Endodermal cell (in vitro differentiated cells): ENCODE measurements around the gene OR2V2. TPM values are rescaled to one million over a fixed set of nuclear protein-coding genes. Genes with fewer than 3 reads are reported as not detected.

Experiments
- DNase-seq: peaks from one replicate; pipeline ENCODE4 v3.0.0-alpha.2; 2017
- H3K27ac ChIP-seq: 2 replicates; pipeline ENCODE4 v1.5.1; 2013; ENCODE audit warnings: mild to moderate bottlenecking, low read depth, low read length, moderate library complexity
- H3K27me3 ChIP-seq: 2 replicates; pipeline ENCODE4 v1.6.1; 2013; ENCODE audit warnings: mild to moderate bottlenecking, low read length, moderate library complexity; ENCODE audit not compliant: insufficient read depth, control insufficient read depth, poor library complexity, severe bottlenecking
- H3K36me3 ChIP-seq: 2 replicates; pipeline ENCODE4 v1.7.0; 2013; ENCODE audit warnings: mild to moderate bottlenecking, low read length, moderate library complexity; ENCODE audit not compliant: control insufficient read depth, insufficient read depth
- H3K4me1 ChIP-seq: one replicate; pipeline ENCODE4 v1.7.0; 2013; ENCODE audit warnings: low read length; ENCODE audit not compliant: control insufficient read depth, insufficient read depth
- H3K4me3 ChIP-seq: 2 replicates; pipeline ENCODE4 v1.5.1; 2013; ENCODE audit warnings: mild to moderate bottlenecking, low read length, moderate library complexity
- H3K9ac ChIP-seq: 2 replicates; pipeline ENCODE4 v1.6.1; 2013; ENCODE audit warnings: mild to moderate bottlenecking, low read length, moderate library complexity; ENCODE audit not compliant: poor library complexity, severe bottlenecking; ENCODE audit errors: extremely low read depth
- H3K9me3 ChIP-seq: 2 replicates; pipeline ENCODE4 v1.6.1; 2013; ENCODE audit warnings: mild to moderate bottlenecking, low read length, moderate library complexity; ENCODE audit not compliant: control insufficient read depth
- H3K27ac Mint-ChIP-seq: 2 replicates; pipeline ENCODE4 v1.8.0; 2020; ENCODE audit warnings: mixed read lengths
- H3K27me3 Mint-ChIP-seq: 2 replicates; pipeline ENCODE4 v1.8.0; 2021; ENCODE audit warnings: mild to moderate bottlenecking, mixed read lengths; ENCODE audit not compliant: insufficient read depth
- H3K36me3 Mint-ChIP-seq: 2 replicates; pipeline ENCODE4 v1.8.0; 2020; ENCODE audit warnings: low read depth, mixed read lengths
- H3K4me1 Mint-ChIP-seq: 2 replicates; pipeline ENCODE4 v1.8.0; 2020; ENCODE audit warnings: mixed read lengths
- H3K4me3 Mint-ChIP-seq: 2 replicates; pipeline ENCODE4 v1.8.0; 2020; ENCODE audit warnings: mild to moderate bottlenecking, moderate library complexity, mixed read lengths
- H3K9me3 Mint-ChIP-seq: 2 replicates; pipeline ENCODE4 v1.8.0; 2020; ENCODE audit warnings: mild to moderate bottlenecking, mixed read lengths
- WGBS, 2 experiments: methylation state at CpG; one replicate each; pipeline versions ENCODE4 v1.1.5 to v1.1.7; 2013; ENCODE audit warnings: missing lambda C conversion rate in 2 of 2, mixed read lengths in 1 of 2; ENCODE audit not compliant: insufficient coverage in 1 of 2, insufficient read length in 1 of 2; 5-methylcytosine and 5-hydroxymethylcytosine counted together
- total RNA-seq, 2 donors: library from RNA; stranded (reverse); fragmentation: NEBNext Ultra II Directional in 1 of 2; extraction: Animal tissue kit (Norgen Biotek cat#: 25700) in 1 of 2; gene quantifications; 2 replicates in 1 of 2; 3 replicates in 1 of 2; pipeline ENCODE4 v1.2.1, GENCODE V29; 2021
- TF ChIP-seq, protein P1 (sequence below): fragments of 200-600 bp; sonication (generic); conservative IDR thresholded peaks from 2 replicates; pipeline ENCODE4 v1.5.0; 2021; ENCODE audit warnings: antibody characterized with exemption, mild to moderate bottlenecking

Gene OR2V2
- total RNA-seq, 2 donors from 2014 or later = not detected

DNA sequence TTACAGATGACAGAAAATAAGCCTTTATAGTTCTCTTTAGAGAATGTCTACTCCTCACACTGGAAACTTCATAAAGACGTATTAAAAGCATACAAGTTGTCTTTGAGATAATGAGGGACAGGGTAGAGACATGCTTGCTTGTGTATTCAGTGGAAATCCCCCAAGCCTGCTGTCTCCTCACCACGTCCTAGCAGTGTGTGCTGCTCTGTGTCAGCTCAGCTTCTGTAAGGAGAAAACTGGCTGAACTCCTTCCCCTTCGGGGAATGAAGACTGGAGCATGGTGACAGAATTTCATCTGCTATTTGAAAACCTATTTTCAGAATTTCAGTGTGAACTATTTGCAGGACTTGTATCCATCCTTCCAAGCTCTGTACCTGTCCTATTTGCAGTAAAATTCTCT, 9.4 kb downstream of the OR2V2 start:
- no peaks in the 10 kb centered on the region for H3K4me1 ChIP-seq
- no peaks in the 10 kb centered on the region for H3K36me3 ChIP-seq
- H3K4me1 Mint-ChIP-seq = peaks cover 6% of the 10 kb centered on the region
- no peak overlapping the region for H3K27ac Mint-ChIP-seq
- peaks cover 4% of the 10 kb centered on the region for H3K9me3 ChIP-seq
- no peak for DNase-seq
- no peak overlapping the region for H3K27ac ChIP-seq
- H3K27me3 ChIP-seq = no peaks in the 10 kb centered on the region
- no peak overlapping the region for H3K4me3 Mint-ChIP-seq
- H3K9ac ChIP-seq = no peak overlapping the region
- peaks cover 2% of the 10 kb centered on the region for H3K9me3 Mint-ChIP-seq
- WGBS, 2 experiments = 48 to 60% methylated on average over 2 to 3 of the region's 3 CpGs
- TF ChIP-seq, protein P1, sequence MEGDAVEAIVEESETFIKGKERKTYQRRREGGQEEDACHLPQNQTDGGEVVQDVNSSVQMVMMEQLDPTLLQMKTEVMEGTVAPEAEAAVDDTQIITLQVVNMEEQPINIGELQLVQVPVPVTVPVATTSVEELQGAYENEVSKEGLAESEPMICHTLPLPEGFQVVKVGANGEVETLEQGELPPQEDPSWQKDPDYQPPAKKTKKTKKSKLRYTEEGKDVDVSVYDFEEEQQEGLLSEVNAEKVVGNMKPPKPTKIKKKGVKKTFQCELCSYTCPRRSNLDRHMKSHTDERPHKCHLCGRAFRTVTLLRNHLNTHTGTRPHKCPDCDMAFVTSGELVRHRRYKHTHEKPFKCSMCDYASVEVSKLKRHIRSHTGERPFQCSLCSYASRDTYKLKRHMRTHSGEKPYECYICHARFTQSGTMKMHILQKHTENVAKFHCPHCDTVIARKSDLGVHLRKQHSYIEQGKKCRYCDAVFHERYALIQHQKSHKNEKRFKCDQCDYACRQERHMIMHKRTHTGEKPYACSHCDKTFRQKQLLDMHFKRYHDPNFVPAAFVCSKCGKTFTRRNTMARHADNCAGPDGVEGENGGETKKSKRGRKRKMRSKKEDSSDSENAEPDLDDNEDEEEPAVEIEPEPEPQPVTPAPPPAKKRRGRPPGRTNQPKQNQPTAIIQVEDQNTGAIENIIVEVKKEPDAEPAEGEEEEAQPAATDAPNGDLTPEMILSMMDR = no peak
- H3K27me3 Mint-ChIP-seq = peaks cover 52% of the 10 kb centered on the region
- H3K4me3 ChIP-seq = no peak overlapping the region
- H3K36me3 Mint-ChIP-seq = no peaks in the 10 kb centered on the region

DNA sequence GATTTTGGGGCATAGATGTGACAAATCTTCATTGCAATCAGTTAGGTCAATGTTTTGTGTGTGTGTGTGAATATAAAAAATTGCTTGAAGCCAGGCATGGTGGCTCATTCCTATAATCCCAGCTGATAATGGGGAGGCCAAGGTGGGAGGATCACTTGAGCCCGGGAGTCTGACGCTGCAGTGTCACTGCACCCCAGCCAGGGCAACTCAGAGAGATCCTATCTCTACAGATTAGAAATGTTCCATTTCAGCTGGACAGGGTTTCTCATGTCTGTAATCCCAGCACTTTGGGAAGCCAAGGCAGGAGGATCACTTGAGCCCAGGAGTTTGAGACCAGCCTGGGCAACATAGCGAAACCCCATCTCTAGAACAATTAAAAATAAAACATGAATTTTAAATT, 11.5 kb downstream of the OR2V2 start:
- H3K4me3 ChIP-seq = no peak overlapping the region
- peaks cover 51% of the 10 kb centered on the region for H3K27me3 Mint-ChIP-seq
- H3K9ac ChIP-seq = no peak overlapping the region
- no peaks in the 10 kb centered on the region for H3K36me3 ChIP-seq
- peaks cover 2% of the 10 kb centered on the region for H3K9me3 Mint-ChIP-seq
- DNase-seq = peak; percentile 15
- H3K36me3 Mint-ChIP-seq = no peaks in the 10 kb centered on the region
- no peak overlapping the region for H3K4me3 Mint-ChIP-seq
- H3K4me1 Mint-ChIP-seq = peaks cover 11% of the 10 kb centered on the region
- no peaks in the 10 kb centered on the region for H3K4me1 ChIP-seq
- H3K9me3 ChIP-seq = peaks cover 2% of the 10 kb centered on the region
- no peak overlapping the region for H3K27ac ChIP-seq
- TF ChIP-seq, protein P1 = no peak
- H3K27ac Mint-ChIP-seq = no peak overlapping the region
- no peaks in the 10 kb centered on the region for H3K27me3 ChIP-seq
- 96% methylated on average over 3 of the region's 3 CpGs; no CpG with 5 or more reads in 1 of the 2 experiments for WGBS, 2 experiments

DNA sequence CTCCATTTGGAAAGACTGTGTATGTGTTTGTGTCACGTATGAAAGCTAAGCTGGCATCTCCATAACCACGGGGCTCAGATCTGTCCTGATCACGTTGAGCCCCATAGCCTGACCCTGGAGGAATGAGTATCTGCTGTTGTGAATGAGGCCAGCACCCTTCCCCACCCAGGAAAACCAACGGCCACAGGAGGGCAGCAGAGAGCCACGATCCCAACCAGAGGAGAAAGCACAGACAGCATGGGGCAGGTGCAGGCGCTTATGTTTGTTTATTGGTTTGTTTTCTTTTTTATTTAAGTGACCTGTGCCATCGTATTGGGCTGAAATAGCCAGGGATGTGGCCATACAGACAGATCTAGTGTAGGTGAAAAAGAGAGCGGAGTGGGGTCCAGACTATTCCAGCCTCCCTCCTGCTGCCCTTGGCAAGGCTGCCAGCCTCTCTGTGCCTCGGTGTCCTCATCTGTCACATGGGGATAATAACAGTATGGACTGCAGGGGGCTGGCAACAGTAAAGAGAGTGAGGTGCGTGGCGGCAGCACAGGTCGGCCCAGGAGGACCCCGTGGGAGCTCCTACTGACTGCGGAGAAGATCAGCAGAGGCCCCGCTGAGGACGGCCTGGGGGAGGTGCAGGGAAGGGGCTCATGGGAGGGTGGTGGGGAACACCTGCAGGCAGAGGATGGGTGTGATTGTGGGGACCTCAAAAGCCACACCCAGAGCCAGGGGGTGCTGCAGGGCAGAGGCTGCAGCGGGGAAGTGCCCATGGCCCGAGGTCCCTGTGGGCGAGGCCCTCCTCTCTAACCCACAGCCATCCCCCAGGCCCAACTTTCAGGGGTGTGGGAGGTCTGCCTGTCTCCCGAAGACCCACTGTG, 12.1 kb downstream of the OR2V2 start:
- no peaks in the 10 kb centered on the region for H3K36me3 ChIP-seq
- Mint-ChIP-seq H3K27ac (peak overlapping the region; percentile 89), H3K4me1 (peaks cover 11% of the 10 kb centered on the region), H3K36me3 (no peaks in the 10 kb centered on the region), H3K9me3 (peaks cover 2% of the 10 kb centered on the region), H3K4me3 (no peak overlapping the region), H3K27me3 (peaks cover 48% of the 10 kb centered on the region)
- H3K9me3 ChIP-seq = no peaks in the 10 kb centered on the region
- H3K4me3 ChIP-seq = no peak overlapping the region
- H3K9ac ChIP-seq = no peak overlapping the region
- H3K4me1 ChIP-seq = no peaks in the 10 kb centered on the region
- TF ChIP-seq, protein P1 = peak; percentile 92
- WGBS, 2 experiments = 55 to 61% methylated on average over 8 to 20 of the region's 20 CpGs
- DNase-seq = peak; percentile 98
- no peaks in the 10 kb centered on the region for H3K27me3 ChIP-seq
- H3K27ac ChIP-seq = no peak overlapping the region
